Gastrocnemius medialis (tissue), 4 donors: ENCODE measurements around the gene SLC9A7. TPM values are rescaled to one million over a fixed set of nuclear protein-coding genes. Genes with fewer than 3 reads are reported as not detected.

Source experiments
- ATAC-seq, 2 donors: fragments of 150-250 bp; one replicate each; pipeline ENCODE4 v1.9.1; 2016
- DNase-seq, 2 donors: peaks; one replicate each; pipeline ENCODE4 v3.0.0-alpha.2; 2019
- H3K27ac ChIP-seq, 4 donors: fragments of 200-600 bp; sonication (generic); 1 replicate in 1 of 4; 2 replicates in 3 of 4; pipeline ENCODE4 v1.5.1; 2016 to 2018; ENCODE audit warnings: mild to moderate bottlenecking in 2 of 4, moderate library complexity in 1 of 4
- H3K27me3 ChIP-seq, 3 donors: fragments of 200-600 bp; sonication (generic) in 2 of 3; 1 replicate in 1 of 3; 2 replicates in 2 of 3; pipeline versions ENCODE4 v1.5.1 to v1.6.0; 2016 to 2019; ENCODE audit warnings: mild to moderate bottlenecking in 1 of 3, moderate library complexity in 1 of 3
- H3K36me3 ChIP-seq, 2 donors: fragments of 200-600 bp; sonication (generic) in 1 of 2; one replicate each; pipeline ENCODE4 v1.5.1; 2017 to 2018
- H3K4me1 ChIP-seq, 2 donors: fragments of 200-600 bp; sonication (generic) in 1 of 2; one replicate each; pipeline ENCODE4 v1.5.1; 2016 to 2017; ENCODE audit warnings: mild to moderate bottlenecking in 2 of 2
- H3K4me3 ChIP-seq, 4 donors: fragments of 200-600 bp; sonication (generic) in 3 of 4; 1 replicate in 1 of 4; 2 replicates in 3 of 4; pipeline ENCODE4 v1.5.1; 2016 to 2019; ENCODE audit warnings: mild to moderate bottlenecking in 2 of 4
- H3K9me3 ChIP-seq, 3 donors: fragments of 200-600 bp; sonication (generic) in 2 of 3; 1 replicate in 1 of 3; 2 replicates in 2 of 3; pipeline ENCODE4 v1.5.1; 2016 to 2019
- CTCF ChIP-seq, 5 experiments: fragments of 450-650 bp in 3 of 5; fragments of 200-600 bp in 2 of 5; sonication (generic) in 2 of 5; IDR thresholded peaks in 4 of 5; conservative IDR thresholded peaks in 1 of 5; 1 replicate in 4 of 5; 2 replicates in 1 of 5; pipeline ENCODE4 v1.5.1; 2016 to 2019; ENCODE audit warnings: antibody characterized with exemption in 5 of 5, mild to moderate bottlenecking in 3 of 5, moderate library complexity in 3 of 5
- POLR2A ChIP-seq, 2 donors: fragments of 450-650 bp; IDR thresholded peaks; one replicate each; pipeline ENCODE4 v1.6.1; 2017; ENCODE audit warnings: antibody characterized with exemption in 2 of 2, mild to moderate bottlenecking in 2 of 2, moderate library complexity in 2 of 2
- in situ Hi-C, 4 donors: fragments of 200-750 bp; cut with MboI; loops; one replicate each; pipeline versions ENCODE4 v1.15.0 to v1.8.0; 2017; ENCODE audit warnings: low sequenced_read_pairs in 4 of 4
- intact Hi-C: fragments of 100-400 bp; cut with DNase I; formaldehyde crosslinking; loops from one replicate; pipeline ENCODE4 v1.15.1; 2023; ENCODE audit warnings: low total_unique reads
- total RNA-seq, 4 donors: library from RNA; depleted of rRNA; stranded (reverse); fragments of >200 nt; gene quantifications; one replicate each; pipeline versions ENCODE4 v1.1.0 to v1.2.3, GENCODE V29; 2016

SLC9A7 gene
- total RNA-seq, 4 donors from 2014 or later = 13.3 to 27.4 (median 20.0) TPM

- in situ Hi-C loops (no loop called here), intact Hi-C loops (loop anchor here (5.0 kb wide), 1 partner anchor 43 kb away; no protein-coding TSS in a partner anchor)
- H3K4me1 ChIP-seq = peaks cover 3 to 23% of the 10 kb centered on the region in 2 donors
- H3K36me3 ChIP-seq = no peaks in the 10 kb centered on the region
- no peak overlapping the region for H3K4me3 ChIP-seq
- no peaks in the 10 kb centered on the region for H3K9me3 ChIP-seq
- TF ChIP-seq POLR2A (IDR thresholded peaks at IDR 0.05) (no peak), CTCF (IDR thresholded peaks at IDR 0.05 in 4 of 5, conservative IDR thresholded peaks at IDR 0.05 in 1 of 5) (no peak)
- ATAC-seq (no peak), DNase-seq (no peak)
- peak overlapping the region in 1 of 4 donors; percentile 23 for H3K27ac ChIP-seq
- no peaks in the 10 kb centered on the region for H3K27me3 ChIP-seq
These were observed 174.2 kb downstream of the SLC9A7 start for GRCh38 chrX:46584736-46585135.

- intact Hi-C loops = no loop called here
- H3K27ac ChIP-seq = peak overlapping the region in 2 of 4 donors; percentile 34 to 50
These were observed 176.0 kb downstream of the SLC9A7 start for GRCh38 chrX:46582966-46583365.

GRCh38 chrX:46582325-46582724 lies 176.6 kb downstream of the SLC9A7 start:
- ATAC-seq (no peak), DNase-seq (no peak)
- Histone ChIP-seq H3K36me3 (no peaks in the 10 kb centered on the region), H3K4me1 (peaks cover 0 to under 1% of the 10 kb centered on the region in 2 donors), H3K9me3 (no peaks in the 10 kb centered on the region), H3K27me3 (peaks cover 0 to 2% (median 0%) of the 10 kb centered on the region in 3 donors), H3K4me3 (no peak overlapping the region), H3K27ac (peak overlapping the region in 2 of 4 donors; percentile 34 to 50)
- intact Hi-C loops (no loop called here), in situ Hi-C loops (no loop called here)
- TF ChIP-seq CTCF (IDR thresholded peaks at IDR 0.05 in 4 of 5, conservative IDR thresholded peaks at IDR 0.05 in 1 of 5) = no peak
- TF ChIP-seq POLR2A (IDR thresholded peaks at IDR 0.05) = no peak

More at GRCh38 chrX:46582966-46583365, 176.0 kb downstream of the SLC9A7 start:
- H3K27me3 ChIP-seq = peaks cover 0 to 2% (median 0%) of the 10 kb centered on the region in 3 donors
- in situ Hi-C loops = no loop called here
- no peaks in the 10 kb centered on the region for H3K9me3 ChIP-seq
- peaks cover 0 to 5% of the 10 kb centered on the region in 2 donors for H3K4me1 ChIP-seq
- no peak overlapping the region for H3K4me3 ChIP-seq
- no peaks in the 10 kb centered on the region for H3K36me3 ChIP-seq
- ATAC-seq (peak in 1 of 2 donors; percentile 49), DNase-seq (no peak)
- no peak for TF ChIP-seq CTCF (IDR thresholded peaks at IDR 0.05 in 4 of 5, conservative IDR thresholded peaks at IDR 0.05 in 1 of 5)

GRCh38 chrX:46580613-46581012 lies 178.3 kb downstream of the SLC9A7 start:
- no peaks in the 10 kb centered on the region for H3K4me1 ChIP-seq
- in situ Hi-C loops (no loop called here), intact Hi-C loops (no loop called here)
- H3K36me3 ChIP-seq = no peaks in the 10 kb centered on the region
- TF ChIP-seq CTCF (IDR thresholded peaks at IDR 0.05 in 4 of 5, conservative IDR thresholded peaks at IDR 0.05 in 1 of 5) (no peak), POLR2A (IDR thresholded peaks at IDR 0.05) (no peak)
- H3K27ac ChIP-seq = no peak overlapping the region
- H3K27me3 ChIP-seq = peaks cover 0 to 2% (median 0%) of the 10 kb centered on the region in 3 donors
- H3K9me3 ChIP-seq = no peaks in the 10 kb centered on the region
- no peak for ATAC-seq
- no peak for DNase-seq
- H3K4me3 ChIP-seq = no peak overlapping the region

- DNase-seq (no peak), ATAC-seq (no peak)
- Histone ChIP-seq H3K27ac (no peak overlapping the region), H3K9me3 (no peaks in the 10 kb centered on the region), H3K4me3 (no peak overlapping the region), H3K4me1 (peaks cover 0 to 3% of the 10 kb centered on the region in 2 donors), H3K36me3 (no peaks in the 10 kb centered on the region), H3K27me3 (peaks cover 0 to 7% (median 0%) of the 10 kb centered on the region in 3 donors)
- in situ Hi-C loops = no loop called here
- TF ChIP-seq CTCF (IDR thresholded peaks at IDR 0.05 in 4 of 5, conservative IDR thresholded peaks at IDR 0.05 in 1 of 5) (no peak), POLR2A (IDR thresholded peaks at IDR 0.05) (no peak)
- intact Hi-C loops = no loop called here
These were observed 179.7 kb downstream of the SLC9A7 start for GRCh38 chrX:46579250-46579649.
